ENCODE data around the gene KIF3A.

KIF3A gene

DNA sequence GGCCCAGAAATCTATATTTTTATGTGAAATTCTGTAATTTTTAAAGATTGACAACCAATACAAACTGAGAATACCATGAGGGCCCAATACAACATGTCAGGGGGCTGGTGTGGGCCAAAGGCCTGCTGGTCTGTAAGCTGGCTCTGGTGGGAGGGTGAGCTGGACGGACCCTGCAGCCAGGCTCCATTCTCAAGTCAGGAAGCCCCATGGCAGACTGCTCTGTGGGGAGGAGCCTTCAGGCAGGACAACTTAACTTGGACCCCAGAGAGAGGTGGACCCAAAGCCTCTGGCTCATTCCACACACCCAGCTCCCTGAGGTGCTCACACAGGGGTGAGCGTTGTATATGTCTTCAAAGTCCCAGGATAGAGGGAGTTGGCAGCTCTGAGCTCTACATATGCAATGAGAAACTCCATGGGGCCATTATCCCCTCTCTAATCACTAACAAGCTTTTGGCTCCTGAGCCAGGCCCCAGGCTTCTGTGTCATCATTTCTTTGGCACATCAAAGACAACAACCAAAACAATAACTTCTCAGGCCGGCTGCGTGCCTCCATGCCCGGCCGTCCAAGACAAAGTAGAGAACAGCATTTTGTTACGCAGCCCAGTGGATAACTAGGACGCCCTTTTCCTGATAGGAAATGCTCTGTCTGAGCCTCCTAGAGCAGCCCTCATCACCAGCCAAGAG, 33.3 kb upstream of the KIF3A start:
- no peak for DNase-seq

DNA sequence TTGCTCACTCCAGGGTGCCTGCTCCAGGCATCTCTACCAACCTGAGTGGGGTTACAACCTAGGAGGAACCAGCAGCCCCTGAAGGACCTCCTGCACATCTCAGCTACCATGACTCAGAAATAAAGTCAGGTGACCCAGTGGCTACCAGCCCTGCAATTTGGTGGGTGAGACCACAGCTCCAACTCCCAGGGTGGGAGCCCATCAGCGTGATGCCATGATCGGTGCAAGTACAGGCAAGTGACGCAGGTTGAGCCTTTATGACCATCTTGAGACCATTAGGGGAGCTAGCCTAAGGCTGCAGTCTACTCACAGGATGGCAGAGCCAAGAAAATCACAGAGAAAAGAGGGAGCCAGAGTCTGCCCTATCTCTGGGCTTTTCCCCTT, 31.1 kb upstream of the KIF3A start:
- DNase-seq = no peak

DNA sequence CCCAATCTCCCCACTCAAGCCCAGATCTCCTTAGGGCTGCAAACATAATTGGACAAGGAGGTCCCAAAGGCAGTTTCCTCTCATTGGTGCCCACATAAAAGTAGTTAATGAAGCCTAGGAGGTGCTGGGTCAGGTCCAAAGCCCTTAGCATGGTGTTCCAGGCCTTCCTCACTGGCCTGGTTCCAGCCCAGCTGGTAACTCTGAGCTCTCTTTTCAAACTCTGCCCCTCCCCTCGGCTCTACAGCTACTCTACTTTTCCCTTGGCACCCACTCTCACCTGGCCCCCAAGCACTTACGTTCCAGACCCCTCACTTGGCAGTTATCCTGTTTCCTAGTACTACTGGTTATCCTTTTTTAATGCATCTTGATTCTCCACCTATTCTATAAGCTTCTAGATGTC, 29.8 kb upstream of the KIF3A start:
- DNase-seq = no peak

DNA sequence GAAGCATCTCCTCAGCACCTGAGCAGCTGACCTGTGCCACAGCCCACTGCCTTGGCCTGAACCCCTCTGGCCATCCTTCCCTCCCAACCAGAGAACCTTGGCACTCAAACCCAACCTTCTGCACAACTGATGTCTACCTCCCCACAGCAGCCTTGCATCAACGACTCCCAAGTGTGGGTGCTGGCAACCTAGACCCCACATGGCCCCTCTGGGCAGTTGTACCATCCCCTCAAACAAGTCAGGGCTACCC, 29.4 kb upstream of the KIF3A start:
- no peak for DNase-seq

DNA sequence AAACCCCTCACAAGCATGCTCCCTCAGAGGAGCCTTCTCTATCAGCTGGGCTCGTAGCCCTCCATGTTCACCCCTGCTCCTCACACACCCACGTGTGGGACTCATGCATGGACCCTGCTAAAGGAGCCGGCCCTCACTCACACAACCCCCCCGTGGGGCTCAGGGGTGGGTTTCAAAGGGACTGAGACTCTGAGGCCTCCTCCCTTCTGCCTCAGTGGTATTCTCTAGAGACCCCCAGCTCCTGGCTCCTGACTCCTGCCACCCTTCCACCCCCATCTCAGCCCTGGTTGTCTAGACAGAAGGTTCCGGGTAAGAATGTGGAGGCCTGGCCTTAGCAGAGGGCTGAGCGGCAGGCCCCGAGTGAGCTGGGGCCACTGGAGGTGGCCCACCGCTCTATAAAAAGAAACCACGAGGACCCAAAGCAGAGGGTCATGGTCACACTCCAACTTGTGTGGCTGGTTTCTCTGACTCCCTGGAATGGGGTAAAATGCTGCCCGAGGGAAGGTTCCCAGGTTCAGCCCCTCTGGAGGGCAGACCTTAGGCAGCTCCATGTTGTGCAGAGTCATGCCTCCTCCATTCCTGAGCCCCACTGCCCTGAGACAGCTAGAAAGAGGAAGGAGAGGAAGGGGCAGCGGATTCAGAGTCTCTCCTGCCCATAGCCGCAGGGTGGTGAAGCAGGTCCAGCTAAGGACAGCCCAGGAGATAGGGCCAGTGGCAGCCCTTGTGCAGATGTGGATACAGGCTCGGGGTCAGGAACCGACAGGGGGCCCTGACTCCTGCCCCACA, 28.9 kb upstream of the KIF3A start:
- DNase-seq = no peak

DNA sequence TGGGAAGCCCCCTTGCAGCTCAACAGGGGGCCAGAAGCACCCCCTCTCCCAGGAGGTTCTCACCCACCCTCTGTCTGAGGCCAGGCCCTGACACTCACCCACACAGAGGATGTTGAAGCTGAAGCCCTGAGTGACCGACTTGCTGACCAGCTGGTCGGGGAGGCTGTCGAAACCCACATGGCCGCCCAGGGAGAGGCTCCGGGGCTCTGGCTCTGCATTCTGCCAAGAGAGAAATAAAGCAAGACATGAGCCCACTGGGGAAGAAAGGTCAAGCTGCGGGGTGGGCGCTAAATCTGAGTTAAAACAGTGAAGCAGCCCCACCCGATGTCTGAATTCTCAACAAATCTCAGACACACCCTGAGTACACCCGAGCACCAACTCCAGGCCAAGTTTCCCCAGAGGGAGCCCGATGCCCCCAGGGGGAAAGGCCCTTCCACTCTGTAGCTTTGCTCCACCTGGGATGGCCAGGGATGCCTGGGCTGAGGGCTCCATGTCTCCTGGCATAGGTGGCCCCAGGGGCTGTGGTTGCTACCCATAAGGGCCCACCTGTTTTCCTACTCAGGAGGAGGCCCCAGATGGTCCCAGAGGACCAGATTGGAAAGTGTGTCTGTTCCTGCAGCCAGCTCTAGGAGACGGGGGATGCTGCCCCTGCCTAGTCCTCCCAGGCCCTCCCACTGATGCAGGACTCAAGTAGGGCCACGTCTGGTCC, 28.1 kb upstream of the KIF3A start:
- DNase-seq = no peak

DNA sequence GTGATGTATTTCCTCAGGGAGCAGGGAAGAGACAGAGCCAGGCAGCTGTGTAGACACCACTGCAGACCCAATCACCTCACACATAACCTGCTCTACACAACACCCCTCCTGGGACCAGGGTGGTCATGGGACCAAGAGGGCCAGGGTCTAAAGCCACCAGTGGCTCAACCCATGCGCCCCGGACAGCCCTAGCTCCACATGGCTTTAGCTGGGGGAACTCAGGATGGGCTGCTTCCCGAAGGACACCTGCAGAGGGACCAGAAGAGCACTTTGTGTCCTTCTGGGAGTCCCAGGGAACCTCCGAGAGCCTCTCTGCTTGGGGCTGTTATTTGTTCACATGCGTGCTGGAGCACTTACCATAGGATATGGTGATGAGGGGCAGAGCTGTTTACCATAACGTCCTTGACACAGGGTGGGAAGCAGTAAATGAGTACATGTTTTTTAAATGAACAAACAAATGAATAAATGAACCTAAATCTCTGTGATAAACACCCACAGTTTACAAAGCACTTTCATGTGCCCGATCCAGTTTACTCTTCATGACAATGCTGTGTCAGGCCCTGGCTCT, 27.4 kb upstream of the KIF3A start:
- no peak for DNase-seq

DNA sequence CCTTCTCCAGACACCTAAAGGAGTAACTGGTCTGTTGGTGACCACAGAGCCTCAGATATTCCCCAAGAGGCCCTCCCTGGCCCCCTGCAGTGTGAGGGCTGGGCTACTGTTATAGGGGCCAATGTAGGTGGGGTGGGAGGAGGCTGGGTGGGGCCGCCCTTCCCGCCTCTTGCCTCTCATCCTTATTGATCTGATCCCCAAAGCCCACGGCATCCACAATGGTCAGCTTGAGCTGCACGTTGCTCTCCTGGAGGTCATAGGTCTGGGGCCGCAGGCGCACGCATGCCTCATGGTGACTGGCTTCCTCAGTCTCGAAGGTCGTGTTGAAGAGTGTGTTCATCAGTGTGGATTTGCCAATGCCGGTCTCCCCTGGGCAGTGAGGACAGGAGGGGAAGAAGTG, 26.7 kb upstream of the KIF3A start:
- no peak for DNase-seq

DNA sequence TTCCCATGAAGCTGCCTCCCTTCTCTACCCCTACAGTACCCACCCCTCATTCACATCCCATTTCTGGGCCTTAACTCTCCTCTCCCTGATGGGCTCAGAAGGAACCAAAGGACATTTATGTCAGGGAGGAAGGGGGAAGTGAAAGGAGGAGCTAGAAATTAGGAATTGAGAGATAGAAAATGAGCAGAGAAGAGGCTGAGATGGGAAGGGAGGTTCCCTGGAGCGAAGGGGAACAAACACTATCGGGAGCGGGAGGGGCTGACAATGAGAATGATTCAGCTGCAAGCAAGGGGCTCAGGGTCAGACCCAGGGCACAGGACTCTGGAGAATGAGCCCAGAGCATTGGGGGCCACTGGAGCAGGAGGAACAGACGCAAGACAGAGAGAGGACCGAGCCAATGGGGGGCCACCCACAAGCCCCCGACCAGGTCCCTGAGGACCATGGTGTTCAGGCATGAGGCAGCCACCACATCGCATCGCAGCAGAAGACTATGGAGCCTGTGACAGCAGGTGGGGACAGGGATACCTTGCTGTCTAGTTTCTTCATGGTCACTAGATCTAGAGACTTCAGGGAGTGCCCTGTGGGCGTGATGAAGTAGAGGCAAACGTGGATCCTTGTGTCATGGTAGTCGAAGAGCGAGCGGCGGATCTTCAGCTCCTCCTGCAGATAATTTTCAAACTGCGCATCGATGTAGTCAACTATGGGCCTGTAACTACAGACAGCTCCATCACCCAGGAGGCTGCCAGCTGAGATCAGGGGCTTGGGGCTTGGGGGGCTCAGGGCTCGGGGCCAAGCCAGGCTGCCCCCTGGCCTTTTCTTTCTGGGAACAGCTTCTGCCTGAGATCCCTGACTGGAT, 26.1 kb upstream of the KIF3A start:
- no peak for DNase-seq

DNA sequence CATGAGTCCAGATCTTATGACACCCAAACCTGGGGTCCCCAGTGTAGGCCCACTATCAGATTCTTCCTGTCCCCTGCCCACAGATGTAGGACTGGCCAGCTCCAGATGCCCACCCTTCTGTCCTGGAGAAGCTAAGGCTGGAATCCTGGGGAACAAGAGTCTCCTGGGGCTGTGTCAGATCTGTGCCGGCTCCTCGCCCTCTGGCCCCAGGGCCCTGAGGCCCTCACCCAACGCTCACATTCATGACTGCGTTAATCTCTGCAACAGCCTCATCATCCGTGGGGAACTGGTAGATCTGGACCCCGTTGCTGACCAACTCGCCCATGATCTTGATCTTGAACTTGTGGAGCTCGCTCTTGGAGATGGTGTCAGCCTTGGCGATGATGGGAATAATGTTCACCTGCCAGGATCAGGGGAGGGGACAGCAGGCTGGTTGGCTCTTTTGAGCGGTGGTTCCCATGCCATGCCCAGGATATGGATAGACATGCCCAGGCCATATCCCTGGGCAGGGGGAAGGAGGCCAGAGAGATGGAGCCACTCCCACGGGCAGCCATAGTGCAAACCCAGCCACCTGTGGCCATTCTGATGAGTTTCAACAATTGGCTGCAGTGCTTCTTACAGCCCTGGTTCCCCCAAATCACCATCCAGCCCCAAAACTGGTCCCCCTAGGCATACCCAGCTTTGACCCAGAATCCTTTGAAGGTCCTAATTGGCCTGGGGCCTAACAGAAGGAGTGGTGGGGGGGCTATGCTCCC, 25.1 kb upstream of the KIF3A start:
- no peak for DNase-seq

DNA sequence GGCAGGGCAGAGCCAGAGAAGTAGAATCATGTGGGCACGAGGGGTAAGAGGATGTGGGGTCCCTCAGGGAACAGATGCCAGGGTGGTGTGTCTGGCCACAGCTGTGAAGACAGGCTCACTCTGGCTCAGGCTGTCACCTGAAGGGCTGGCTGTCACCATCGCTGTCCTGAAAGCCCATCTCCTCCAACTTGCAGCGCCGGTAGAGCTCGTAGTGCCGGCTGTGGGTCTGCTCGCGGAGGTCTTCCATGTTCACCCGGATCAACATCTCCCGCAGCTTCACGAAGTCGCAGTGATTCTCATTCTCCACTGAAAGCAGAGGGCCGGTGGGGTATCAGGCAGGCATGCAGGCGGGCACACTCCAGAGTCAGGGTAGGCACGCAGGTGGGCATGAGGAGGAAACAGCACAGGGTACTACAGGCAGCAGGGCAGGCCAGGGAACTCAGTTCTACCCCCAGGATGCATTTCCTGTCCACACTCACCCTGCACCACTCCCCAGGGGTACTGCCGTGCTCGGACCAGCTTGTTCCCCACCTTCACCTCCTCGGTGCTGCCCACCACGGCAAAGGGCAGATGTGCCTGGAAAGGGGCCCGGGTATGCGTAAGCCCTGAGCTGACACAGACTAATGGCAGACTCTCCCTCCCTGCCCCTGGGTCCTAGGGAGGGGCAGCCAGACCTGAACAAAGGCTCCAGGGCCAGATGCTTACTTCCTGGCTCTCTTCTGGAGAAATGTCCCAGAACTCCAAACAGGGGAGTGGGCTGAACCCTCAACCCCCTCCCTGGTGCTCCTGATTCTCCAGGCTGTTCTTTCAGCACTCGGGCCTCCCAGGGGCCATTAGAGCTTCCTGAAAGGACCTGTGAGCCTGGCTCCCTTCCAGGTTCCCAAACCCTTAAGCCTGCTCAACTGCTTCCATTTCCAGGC, 24.2 kb upstream of the KIF3A start:
- DNase-seq = no peak

DNA sequence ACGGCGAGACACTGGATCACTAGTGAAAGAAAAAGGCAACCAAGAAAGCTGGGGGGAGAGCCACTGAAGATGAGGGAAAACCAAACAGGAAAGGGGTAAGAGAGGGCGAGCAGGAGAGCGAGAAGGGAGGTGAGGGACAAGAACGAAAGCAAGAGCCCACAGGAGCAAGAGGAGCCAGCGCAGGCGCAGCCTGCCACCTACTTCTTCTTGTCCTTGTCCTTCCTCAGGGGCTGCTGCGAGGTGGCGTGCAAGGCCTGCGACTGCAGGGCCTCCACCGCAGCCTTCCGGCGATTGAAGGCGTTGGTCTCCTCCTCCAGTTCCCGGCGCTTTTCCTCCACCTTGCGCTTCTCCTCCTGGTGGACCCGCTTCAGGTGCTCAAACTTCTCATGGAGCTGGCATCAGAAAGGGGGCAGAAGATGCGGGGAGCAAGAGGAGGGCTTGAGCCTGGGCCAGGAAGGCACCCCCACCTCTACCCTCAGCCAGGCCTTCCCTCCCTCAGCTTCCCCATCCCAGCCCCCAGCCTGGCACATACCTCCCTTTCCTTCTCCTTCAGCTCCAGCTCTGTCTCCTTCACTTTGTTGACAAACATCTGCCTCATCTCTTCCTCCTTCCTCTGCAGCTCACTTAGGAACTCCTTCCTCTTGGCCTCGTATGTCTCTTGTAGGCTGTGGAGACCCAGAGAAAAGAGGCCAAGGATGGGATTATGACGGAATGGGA, 23.4 kb upstream of the KIF3A start:
- no peak for DNase-seq

DNA sequence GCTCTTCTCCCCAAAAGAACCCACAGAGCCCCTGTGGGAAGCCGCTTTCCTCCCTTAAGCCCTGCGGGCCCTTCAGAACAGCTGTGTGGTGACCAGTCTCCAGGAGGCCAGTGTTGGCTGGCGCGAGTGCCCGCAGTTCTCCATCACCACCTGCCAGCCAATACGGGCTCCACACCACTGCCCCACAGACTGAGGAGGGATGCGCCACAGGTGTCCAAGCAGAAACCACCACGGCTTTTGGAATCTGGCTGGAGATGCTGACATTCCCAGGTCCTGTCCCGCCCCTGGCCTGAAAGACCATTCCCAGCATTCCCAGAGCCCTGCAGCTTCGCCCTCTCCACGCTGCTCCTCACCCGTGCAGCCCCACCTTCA, 22.7 kb upstream of the KIF3A start:
- DNase-seq = no peak

DNA sequence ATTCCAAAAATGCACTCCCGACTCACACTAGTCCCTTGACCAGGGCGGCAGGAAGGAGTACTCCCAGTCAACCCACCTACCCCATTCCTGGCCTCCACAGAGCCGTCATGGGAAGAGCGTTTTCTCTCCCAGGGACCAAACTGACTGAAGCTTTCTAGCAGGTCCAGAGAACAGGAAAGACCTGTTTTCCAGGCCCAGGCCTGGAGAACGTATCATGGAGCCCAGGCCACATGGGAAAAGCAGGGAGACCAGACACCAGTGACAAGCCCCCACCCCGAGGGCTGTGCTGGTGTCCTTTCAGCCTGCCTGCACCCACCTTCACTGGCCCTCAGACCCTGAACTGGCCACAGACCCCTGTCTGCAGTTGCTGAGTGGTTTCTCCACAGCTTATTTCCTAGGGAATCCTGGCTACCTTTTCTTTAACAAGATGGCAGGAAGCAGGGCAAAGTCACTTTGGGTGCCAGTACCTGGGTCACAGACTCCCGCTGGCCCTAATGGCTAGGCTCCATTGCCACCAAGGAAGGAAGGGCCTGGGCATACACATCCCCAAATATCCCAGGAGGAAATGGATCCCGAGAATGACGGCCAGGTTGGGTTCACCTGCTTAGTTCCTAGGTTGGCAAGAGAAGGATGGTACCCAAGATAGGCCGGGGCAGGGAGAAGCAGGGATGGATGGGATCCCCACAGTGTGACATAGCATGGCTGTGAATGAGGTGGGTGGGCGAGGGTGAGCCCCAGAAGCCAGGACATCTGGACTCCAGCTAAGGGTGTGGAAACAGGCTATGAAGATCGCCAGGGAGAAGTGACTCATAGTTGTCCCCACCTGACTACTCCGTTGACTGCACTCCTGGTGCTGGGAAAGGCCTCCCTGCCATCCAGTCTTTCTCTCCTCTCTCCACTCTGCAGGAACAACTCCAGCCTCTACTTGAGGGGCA, 22.0 kb upstream of the KIF3A start:
- DNase-seq = no peak

DNA sequence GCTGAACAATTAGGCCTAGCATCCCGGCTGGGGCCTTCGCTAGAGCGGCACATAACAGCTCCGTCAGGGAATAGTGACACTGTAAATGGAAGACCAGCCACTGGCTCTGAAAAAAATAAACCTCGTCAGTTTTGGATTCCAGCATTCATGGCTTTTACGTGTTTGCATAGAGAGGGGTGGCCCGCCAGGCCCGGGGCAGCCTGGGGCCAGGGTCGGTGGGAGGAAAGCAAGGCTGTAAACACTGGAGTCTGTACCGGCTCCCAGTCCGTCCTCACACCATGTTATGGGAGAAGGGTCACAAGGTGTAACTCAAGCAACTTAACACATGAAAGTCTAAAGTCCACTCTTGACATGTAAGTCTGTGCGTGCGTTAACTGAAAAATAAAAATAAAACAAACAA, 21.1 kb upstream of the KIF3A start:
- no peak for DNase-seq

DNA sequence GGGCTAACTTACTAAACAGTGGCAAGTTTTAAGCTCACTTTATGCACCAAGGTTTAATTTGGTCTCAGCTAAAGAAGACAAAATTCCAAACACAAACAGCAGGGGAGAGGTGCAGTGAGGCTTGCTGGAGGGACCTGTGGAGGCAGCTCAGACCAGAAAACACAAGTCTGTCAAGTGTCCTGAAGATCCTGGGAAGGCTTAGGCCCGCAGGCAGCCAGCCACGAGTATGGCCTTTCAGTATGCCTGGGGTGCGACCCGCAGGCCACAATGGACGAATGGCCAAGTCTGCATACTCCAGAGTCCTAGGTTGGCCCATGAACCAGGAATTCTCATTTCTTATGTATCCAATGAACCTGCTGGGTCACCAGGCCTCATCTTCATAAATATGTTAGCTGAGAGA, 19.2 kb upstream of the KIF3A start:
- no peak for DNase-seq

DNA sequence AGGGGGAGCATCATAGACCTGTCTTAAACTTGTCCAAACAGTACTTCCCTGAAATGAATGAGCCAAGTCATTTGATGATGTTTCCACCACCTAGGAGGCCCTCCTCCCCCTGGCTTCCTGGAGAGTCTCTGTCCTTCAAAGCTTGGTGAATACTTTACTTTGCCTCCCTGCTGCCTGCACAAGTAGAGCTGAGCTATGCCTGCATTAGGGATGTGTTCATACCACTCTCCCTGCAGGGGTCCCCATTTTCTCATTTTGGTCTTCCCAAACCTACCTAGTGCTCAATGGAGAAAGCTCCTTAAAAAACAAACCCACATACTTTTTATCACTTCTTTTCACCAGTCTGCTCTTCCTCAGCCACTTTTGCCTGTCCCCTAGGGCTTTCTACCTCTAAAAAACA, 17.6 kb upstream of the KIF3A start:
- no peak for DNase-seq

DNA sequence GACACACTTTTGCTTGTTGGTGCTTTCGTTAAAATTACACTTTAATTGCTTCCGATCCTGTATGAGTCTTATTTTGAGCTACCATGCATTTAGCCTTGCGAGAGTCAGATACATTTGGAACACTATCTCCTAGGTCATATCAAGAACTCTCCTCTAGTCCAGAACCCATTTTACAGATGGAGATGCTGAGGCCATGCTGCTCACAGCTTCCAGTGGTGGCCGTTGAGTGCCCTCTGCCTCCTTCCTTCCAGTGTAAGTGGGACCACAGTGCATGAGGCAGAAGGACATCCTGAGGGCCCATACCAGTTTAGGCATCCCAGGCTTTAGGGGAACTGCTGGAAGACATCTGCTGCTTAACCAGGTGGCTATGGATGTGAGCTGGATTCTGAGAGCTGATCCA, 16.8 kb upstream of the KIF3A start:
- DNase-seq = no peak
